Testis (tissue), 2 donors: Measurements from ENCODE around the gene CCN2.

Source experiments
- POLR2A ChIP-seq: fragments of 450-650 bp; IDR thresholded peaks from one replicate; pipeline ENCODE4 v1.6.1; 2017; ENCODE audit warnings: antibody characterized with exemption, mild to moderate bottlenecking, moderate library complexity
- TF ChIP-seq, protein P1 (sequence below), 3 experiments: fragments of 450-650 bp in 2 of 3; fragments of 200-600 bp in 1 of 3; sonication (generic) in 1 of 3; IDR thresholded peaks; one replicate each; pipeline ENCODE4 v1.5.1; 2016 to 2019; ENCODE audit warnings: antibody characterized with exemption in 3 of 3, mild to moderate bottlenecking in 2 of 3, moderate library complexity in 1 of 3

DNA sequence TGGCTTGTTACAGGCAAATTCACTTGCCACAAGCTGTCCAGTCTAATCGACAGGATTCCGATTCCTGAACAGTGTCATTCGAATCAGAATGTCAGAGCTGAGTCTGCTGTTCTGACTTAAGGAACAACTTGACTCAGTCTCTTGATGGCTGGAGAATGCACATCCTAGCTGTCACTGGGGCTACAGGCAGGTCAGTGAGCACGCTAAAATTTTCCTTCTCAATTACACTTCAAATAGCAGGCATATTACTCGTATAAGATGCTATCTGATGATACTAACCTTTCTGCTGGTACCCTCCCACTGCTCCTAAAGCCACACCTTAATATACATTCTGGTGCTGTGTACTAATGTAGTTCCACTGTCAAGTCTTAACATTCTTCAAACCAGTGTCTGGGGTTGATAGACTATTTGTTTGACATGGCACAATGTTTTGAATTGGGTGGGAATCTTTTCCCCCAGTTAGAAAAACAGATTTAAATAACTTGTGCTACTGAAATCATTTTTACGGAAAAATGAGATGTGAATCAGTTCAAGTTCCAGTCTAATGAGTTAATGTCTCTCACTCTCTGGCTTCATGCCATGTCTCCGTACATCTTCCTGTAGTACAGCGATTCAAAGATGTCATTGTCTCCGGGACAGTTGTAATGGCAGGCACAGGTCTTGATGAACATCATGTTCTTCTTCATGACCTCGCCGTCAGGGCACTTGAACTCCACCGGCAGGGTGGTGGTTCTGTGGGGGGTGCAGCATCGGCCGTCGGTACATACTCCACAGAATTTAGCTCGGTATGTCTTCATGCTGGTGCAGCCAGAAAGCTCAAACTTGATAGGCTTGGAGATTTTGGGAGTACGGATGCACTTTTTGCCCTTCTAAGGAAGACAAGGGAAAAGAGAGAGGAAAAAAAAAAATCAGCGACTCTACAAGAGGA lies 2.2 kb downstream of the CCN2 start:
- TF ChIP-seq, protein P1, sequence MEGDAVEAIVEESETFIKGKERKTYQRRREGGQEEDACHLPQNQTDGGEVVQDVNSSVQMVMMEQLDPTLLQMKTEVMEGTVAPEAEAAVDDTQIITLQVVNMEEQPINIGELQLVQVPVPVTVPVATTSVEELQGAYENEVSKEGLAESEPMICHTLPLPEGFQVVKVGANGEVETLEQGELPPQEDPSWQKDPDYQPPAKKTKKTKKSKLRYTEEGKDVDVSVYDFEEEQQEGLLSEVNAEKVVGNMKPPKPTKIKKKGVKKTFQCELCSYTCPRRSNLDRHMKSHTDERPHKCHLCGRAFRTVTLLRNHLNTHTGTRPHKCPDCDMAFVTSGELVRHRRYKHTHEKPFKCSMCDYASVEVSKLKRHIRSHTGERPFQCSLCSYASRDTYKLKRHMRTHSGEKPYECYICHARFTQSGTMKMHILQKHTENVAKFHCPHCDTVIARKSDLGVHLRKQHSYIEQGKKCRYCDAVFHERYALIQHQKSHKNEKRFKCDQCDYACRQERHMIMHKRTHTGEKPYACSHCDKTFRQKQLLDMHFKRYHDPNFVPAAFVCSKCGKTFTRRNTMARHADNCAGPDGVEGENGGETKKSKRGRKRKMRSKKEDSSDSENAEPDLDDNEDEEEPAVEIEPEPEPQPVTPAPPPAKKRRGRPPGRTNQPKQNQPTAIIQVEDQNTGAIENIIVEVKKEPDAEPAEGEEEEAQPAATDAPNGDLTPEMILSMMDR (IDR thresholded peaks at IDR 0.05): no peak
- no peak for TF ChIP-seq POLR2A
